Posterior vena cava (tissue), 2 donors: ENCODE measurements around the gene LRRTM2. TPM values are rescaled to one million over a fixed set of nuclear protein-coding genes. Genes with fewer than 3 reads are reported as not detected.

ENCODE experiments used
- total RNA-seq, 2 donors: library from RNA; stranded (reverse); fragmentation: NEBNext Ultra II Directional; extraction: Animal tissue kit (Norgen Biotek cat#: 25700); gene quantifications; one replicate each; pipeline ENCODE4 v1.2.1, GENCODE V29; 2021
- donor health status: DM: yes; HTN: yes; CAD: no.
- donor health status: DM: yes; HTN: yes; CAD: no.

The LRRTM2 gene
- total RNA-seq, 2 donors from 2014 or later = 0.09 to 0.10 TPM

Other genes with a start within 250 kb of the LRRTM2 start
- gene CTNNA1, start 121.9 kb downstream of the LRRTM2 start, total RNA-seq = 100 to 1,000 TPM; 361 to 439 TPM